ENCODE measurements around the gene MOCOS. TPM values are rescaled to one million over a fixed set of nuclear protein-coding genes. Genes with fewer than 3 reads are reported as not detected.
"Not testable (repeated sequence)": the region's sequence is repeated elsewhere in the genome, so short reads cannot be mapped to it uniquely, and the experiment has no call there.

The MOCOS gene
- total and polyA plus RNA-seq, 4 donors, result 1.9 to 27.0 (median 17.0) TPM

GRCh38 chr18:36162981-36163380 lies 24.3 kb upstream of the MOCOS start:
- TF ChIP-seq FOXA1 (IDR thresholded peaks at IDR 0.05) (no peak), NR2F2 (IDR thresholded peaks at IDR 0.05) (no peak), MAX (IDR thresholded peaks at IDR 0.05) (no peak), HNF4G (IDR thresholded peaks at IDR 0.05) (no peak), RXRA (IDR thresholded peaks at IDR 0.05) (no peak), JUND (IDR thresholded peaks at IDR 0.05) (no peak), ZBTB33 (IDR thresholded peaks at IDR 0.05) (no peak), CTCF (IDR thresholded peaks at IDR 0.05; ENCODE audit: low read depth, low read length, missing input control) (no peak), GABPA (IDR thresholded peaks at IDR 0.05 in 1 of 2, conservative IDR thresholded peaks at IDR 0.05 in 1 of 2) (no peak), HNF4A (conservative IDR thresholded peaks at IDR 0.05) (no peak), REST (IDR thresholded peaks at IDR 0.05) (no peak), EGR1 (IDR thresholded peaks at IDR 0.05; ENCODE audit: low read depth in 2 of 2) (no peak), RAD21 (IDR thresholded peaks at IDR 0.05) (no peak), ATF3 (IDR thresholded peaks at IDR 0.05) (no peak), TAF1 (conservative IDR thresholded peaks at IDR 0.05) (no peak)
- Histone ChIP-seq H3K9me3 (ENCODE audit: control insufficient read depth in 4 of 4, low read length in 3 of 4) (no peaks in the 10 kb centered on the region), H3K4me3 (ENCODE audit: low read depth in 1 of 3, low read length in 3 of 3) (no peak overlapping the region), H3K9ac (ENCODE audit: low read depth in 1 of 2, low read length in 2 of 2) (no peak overlapping the region), H3K36me3 (ENCODE audit: control insufficient read depth in 4 of 4, insufficient read depth in 3 of 4, low read depth in 1 of 4, low read length in 3 of 4) (peaks cover 2 to 34% (median 14%) of the 10 kb centered on the region in 4 donors), H3K27ac (ENCODE audit: low read depth in 1 of 2, low read length in 2 of 2) (no peak overlapping the region), H3K27me3 (ENCODE audit: control insufficient read depth in 4 of 4, insufficient read depth in 4 of 4, low read length in 3 of 4) (no peaks in the 10 kb centered on the region), H3K4me1 (ENCODE audit: control insufficient read depth in 4 of 4, insufficient read depth in 4 of 4, low read length in 3 of 4) (peaks cover 2 to 51% (median 29%) of the 10 kb centered on the region in 4 donors)
- DNase-seq (ENCODE audit: low spot score), result no peak
- 87% methylated on average over 1 of the region's 1 CpG for WGBS

GRCh38 chr18:36167692-36168218 lies 19.5 kb upstream of the MOCOS start:
- TF ChIP-seq RAD21 (IDR thresholded peaks at IDR 0.05), result no peak
- TF ChIP-seq HNF4A (conservative IDR thresholded peaks at IDR 0.05), result no peak
- H3K36me3 ChIP-seq (ENCODE audit: control insufficient read depth in 4 of 4, insufficient read depth in 3 of 4, low read depth in 1 of 4, low read length in 3 of 4), result peaks cover 11 to 40% (median 35%) of the 10 kb centered on the region in 4 donors
- H3K9ac ChIP-seq (ENCODE audit: low read depth in 1 of 2, low read length in 2 of 2), result no peak overlapping the region
- WGBS, result 98% methylated on average over 3 of the region's 3 CpGs
- no peaks in the 10 kb centered on the region for H3K27me3 ChIP-seq (ENCODE audit: control insufficient read depth in 4 of 4, insufficient read depth in 4 of 4, low read length in 3 of 4)
- H3K9me3 ChIP-seq (ENCODE audit: control insufficient read depth in 4 of 4, low read length in 3 of 4), result no peaks in the 10 kb centered on the region
- no peak for DNase-seq (ENCODE audit: low spot score)
- peaks cover 2 to 23% (median 14%) of the 10 kb centered on the region in 4 donors for H3K4me1 ChIP-seq (ENCODE audit: control insufficient read depth in 4 of 4, insufficient read depth in 4 of 4, low read length in 3 of 4)
- H3K27ac ChIP-seq (ENCODE audit: low read depth in 1 of 2, low read length in 2 of 2), result no peak overlapping the region
- no peak overlapping the region for H3K4me3 ChIP-seq (ENCODE audit: low read depth in 1 of 3, low read length in 3 of 3)

- H3K4me3 ChIP-seq (ENCODE audit: low read depth in 1 of 3, low read length in 3 of 3); H3K27me3 ChIP-seq (ENCODE audit: control insufficient read depth in 4 of 4, insufficient read depth in 4 of 4, low read length in 3 of 4); H3K27ac ChIP-seq (ENCODE audit: low read depth in 1 of 2, low read length in 2 of 2); DNase-seq (ENCODE audit: low spot score); H3K9me3 ChIP-seq (ENCODE audit: control insufficient read depth in 4 of 4, low read length in 3 of 4); H3K9ac ChIP-seq (ENCODE audit: low read depth in 1 of 2, low read length in 2 of 2): not testable (repeated sequence)
- Histone ChIP-seq H3K4me1 (ENCODE audit: control insufficient read depth in 4 of 4, insufficient read depth in 4 of 4, low read length in 3 of 4) (peaks cover 2 to 19% (median 13%) of the 10 kb centered on the region in 4 donors), H3K36me3 (ENCODE audit: control insufficient read depth in 4 of 4, insufficient read depth in 3 of 4, low read depth in 1 of 4, low read length in 3 of 4) (peaks cover 11 to 40% (median 36%) of the 10 kb centered on the region in 4 donors)
- WGBS, result 87% methylated on average over 3 of the region's 3 CpGs
Measured at GRCh38 chr18:36168296-36168695, 19.0 kb upstream of the MOCOS start.

Data from liver (tissue), 9 donors.